H1 (cell line): ENCODE data around the gene PTCSC3. TPM values are rescaled to one million over a fixed set of nuclear protein-coding genes. Genes with fewer than 3 reads are reported as not detected.

Experiments
- CTCF ChIA-PET: fragments of 300-600 bp; sonication (Branson Sonifier 250); formaldehyde crosslinking; loops from one replicate; lab custom pipeline; 2021; ENCODE audit not compliant: partially characterized antibody; lab: Charles Lee
- POLR2A ChIA-PET: fragments of 300-600 bp; sonication (Branson Sonifier 250); formaldehyde crosslinking; loops from one replicate; lab custom pipeline; 2021; ENCODE audit warnings: inconsistent platforms; ENCODE audit not compliant: partially characterized antibody; lab: Charles Lee
- DNase-seq, 2 experiments: peaks; one replicate each; pipeline versions ENCODE4 v3.0.0 to v3.0.0-alpha.2; 2010 to 2022; ENCODE audit warnings: low spot score in 2 of 2, low read depth in 1 of 2, mixed read lengths in 1 of 2
- FAIRE-seq: peaks from 2 replicates; lab custom pipeline; 2011; peaks lifted over from hg19 to GRCh38; lab: Jason Lieb, UNC
- H2AFZ ChIP-seq: 2 replicates; pipeline ENCODE4 v1.8.1; 2012; ENCODE audit warnings: low read length, inconsistent platforms
- H2AK5ac ChIP-seq: 2 replicates; pipeline ENCODE4 v1.6.1; 2013; ENCODE audit warnings: low read depth, low read length
- H2BK120ac ChIP-seq: replicated peaks from 2 replicates; pipeline ENCODE3; 2013; ENCODE audit warnings: low read depth, low read length, inconsistent platforms
- H2BK12ac ChIP-seq: 2 replicates; pipeline ENCODE4 v1.6.1; 2013; ENCODE audit warnings: low read depth, low read length
- H2BK15ac ChIP-seq: 2 replicates; pipeline ENCODE4 v1.6.1; 2013; ENCODE audit warnings: low read length
- H2BK20ac ChIP-seq: 2 replicates; pipeline ENCODE4 v1.6.1; 2013; ENCODE audit warnings: low read length
- H2BK5ac ChIP-seq: 2 replicates; pipeline ENCODE4 v1.6.1; 2013; ENCODE audit warnings: low read depth, low read length
- H3K14ac ChIP-seq: 2 replicates; pipeline ENCODE4 v1.6.1; 2013; ENCODE audit warnings: inconsistent platforms; ENCODE audit not compliant: insufficient read length
- H3K18ac ChIP-seq: 2 replicates; pipeline ENCODE4 v1.6.1; 2013; ENCODE audit warnings: low read length; ENCODE audit errors: extremely low read depth
- H3K23ac ChIP-seq: 2 replicates; pipeline ENCODE4 v1.6.1; 2013; ENCODE audit warnings: inconsistent platforms; ENCODE audit not compliant: insufficient read length
- H3K23me2 ChIP-seq: 2 replicates; pipeline ENCODE4 v1.6.1; 2013; ENCODE audit warnings: low read depth, low read length
- H3K27ac ChIP-seq: 2 replicates; pipeline ENCODE4 v1.6.1; 2011; ENCODE audit warnings: low read depth, low read length, inconsistent platforms
- H3K27me3 ChIP-seq, 4 experiments: replicated peaks in 1 of 4; 1 replicate in 1 of 4; 2 replicates in 3 of 4; pipeline versions ENCODE4 v1.6.1 to v1.8.1; 2011 to 2013; ENCODE audit warnings: low read length in 3 of 4, mild to moderate bottlenecking in 3 of 4, inconsistent platforms in 2 of 4, mixed read lengths in 2 of 4, moderate library complexity in 1 of 4; ENCODE audit not compliant: control insufficient read depth in 3 of 4, insufficient read depth in 3 of 4; ENCODE audit errors: extremely low read depth in 1 of 4
- H3K36me3 ChIP-seq, 4 experiments: 2 replicates each; pipeline versions ENCODE4 v1.6.1 to v1.8.1; 2011 to 2013; ENCODE audit warnings: mild to moderate bottlenecking in 4 of 4, low read length in 3 of 4, moderate library complexity in 2 of 4, control low read depth in 1 of 4, inconsistent platforms in 1 of 4; ENCODE audit not compliant: insufficient read depth in 4 of 4, control insufficient read depth in 2 of 4
- H3K4ac ChIP-seq: replicated peaks from 2 replicates; pipeline ENCODE3; 2013; ENCODE audit warnings: low read length, low read depth, mixed read lengths, inconsistent platforms; ENCODE audit not compliant: insufficient read length
- H3K4me1 ChIP-seq, 4 experiments: replicated peaks in 1 of 4; 1 replicate in 1 of 4; 2 replicates in 3 of 4; pipeline versions ENCODE4 v1.6.1 to v1.8.1; 2011 to 2013; ENCODE audit warnings: low read length in 3 of 4, inconsistent platforms in 2 of 4, mixed read lengths in 1 of 4; ENCODE audit not compliant: insufficient read depth in 4 of 4, control insufficient read depth in 3 of 4
- H3K4me2 ChIP-seq, 2 experiments: 2 replicates each; pipeline versions ENCODE4 v1.6.1 to v1.8.1; 2011 to 2013; ENCODE audit warnings: low read depth in 2 of 2, low read length in 2 of 2, control low read depth in 1 of 2, inconsistent platforms in 1 of 2, mild to moderate bottlenecking in 1 of 2; ENCODE audit not compliant: insufficient read depth in 1 of 2
- H3K4me3 ChIP-seq, 4 experiments: fragments of 200-600, 300-600 bp in 1 of 4; sonication (generic), shearing (Covaris generic), sonication (Bioruptor Twin) in 1 of 4; 2 replicates each; pipeline versions ENCODE4 v1.5.1 to v1.8.1; 2011 to 2016; ENCODE audit warnings: low read length in 4 of 4, low read depth in 3 of 4, control low read depth in 2 of 4, inconsistent platforms in 2 of 4, mild to moderate bottlenecking in 2 of 4, mixed read lengths in 1 of 4, moderate library complexity in 1 of 4; ENCODE audit not compliant: insufficient read depth in 2 of 4; ENCODE audit errors: extremely low read depth in 1 of 4
- H3K56ac ChIP-seq: replicated peaks from 2 replicates; pipeline ENCODE3; 2013; ENCODE audit warnings: low read depth, mild to moderate bottlenecking, mixed read lengths, low read length, inconsistent platforms; ENCODE audit not compliant: insufficient read length
- H3K79me1 ChIP-seq: 2 replicates; pipeline ENCODE4 v1.6.1; 2013; ENCODE audit warnings: low read depth, low read length, control low read depth
- H3K79me2 ChIP-seq, 2 experiments: 2 replicates each; pipeline versions ENCODE4 v1.6.1 to v1.8.1; 2012 to 2013; ENCODE audit warnings: low read length in 2 of 2, mild to moderate bottlenecking in 2 of 2, inconsistent platforms in 1 of 2; ENCODE audit not compliant: insufficient read depth in 2 of 2, control insufficient read depth in 1 of 2
- H3K9ac ChIP-seq, 4 experiments: replicated peaks in 1 of 4; 1 replicate in 1 of 4; 2 replicates in 3 of 4; pipeline versions ENCODE4 v1.6.1 to v1.8.1; 2011 to 2013; ENCODE audit warnings: low read depth in 3 of 4, low read length in 3 of 4, control low read depth in 2 of 4, mild to moderate bottlenecking in 2 of 4, moderate library complexity in 2 of 4, inconsistent platforms in 1 of 4; ENCODE audit errors: extremely low read depth in 1 of 4
- H3K9me3 ChIP-seq, 2 experiments: 2 replicates each; pipeline versions ENCODE4 v1.6.1 to v1.8.1; 2012 to 2013; ENCODE audit warnings: mild to moderate bottlenecking in 2 of 2, moderate library complexity in 2 of 2, control low read depth in 1 of 2, inconsistent platforms in 1 of 2, low read depth in 1 of 2, low read length in 1 of 2, mixed read lengths in 1 of 2; ENCODE audit not compliant: insufficient read depth in 2 of 2
- H4K20me1 ChIP-seq, 2 experiments: replicated peaks in 1 of 2; 2 replicates each; pipeline versions ENCODE3 to v1.8.1; 2011 to 2013; ENCODE audit warnings: inconsistent platforms in 2 of 2, low read length in 2 of 2, mild to moderate bottlenecking in 1 of 2; ENCODE audit not compliant: insufficient read depth in 2 of 2, control insufficient read depth in 1 of 2
- H4K5ac ChIP-seq: 2 replicates; pipeline ENCODE4 v1.6.1; 2013; ENCODE audit warnings: low read length, low read depth, mixed read lengths, inconsistent platforms; ENCODE audit not compliant: insufficient read length
- H4K8ac ChIP-seq: 2 replicates; pipeline ENCODE4 v1.8.0; 2013; ENCODE audit warnings: mild to moderate bottlenecking, moderate library complexity, low read length, inconsistent platforms; ENCODE audit not compliant: insufficient read depth; ENCODE audit errors: extremely low read depth
- H4K91ac ChIP-seq: replicated peaks from 2 replicates; pipeline ENCODE3; 2013; ENCODE audit warnings: low read length, mixed read lengths, inconsistent platforms; ENCODE audit not compliant: insufficient read length
- BRCA1 ChIP-seq: IDR thresholded peaks from 2 replicates; pipeline ENCODE4 v1.6.1; 2012; ENCODE audit warnings: low read depth, low read length, improper control_type of control experiment
- CBX5 ChIP-seq: fragments of 300-800, 300-1000 bp; sonication (generic); IDR thresholded peaks from 2 replicates; pipeline ENCODE4 v1.7.1; 2016; ENCODE audit warnings: antibody characterized with exemption, low read length, low read depth
- CHD1 ChIP-seq: IDR thresholded peaks from 2 replicates; pipeline ENCODE4 v1.6.1; 2012; ENCODE audit warnings: low read depth, low read length, improper control_type of control experiment
- CHD2 ChIP-seq: IDR thresholded peaks from 2 replicates; pipeline ENCODE4 v1.6.1; 2012; ENCODE audit warnings: low read length, improper control_type of control experiment
- EZH2 ChIP-seq: fragments of 200-600 bp; sonication (generic); IDR thresholded peaks from 2 replicates; pipeline ENCODE4 v1.7.1; 2012; ENCODE audit warnings: low read depth, mild to moderate bottlenecking, moderate library complexity, low read length, inconsistent platforms; ENCODE audit not compliant: severe bottlenecking
- FOSL1 ChIP-seq: IDR thresholded peaks from 2 replicates; pipeline ENCODE4 v1.6.1; 2011; ENCODE audit warnings: mild to moderate bottlenecking, low read depth, low read length, moderate library complexity; ENCODE audit not compliant: insufficient read depth
- GABPA ChIP-seq: IDR thresholded peaks from 2 replicates; pipeline ENCODE4 v1.6.1; 2011; ENCODE audit warnings: mild to moderate bottlenecking, low read length, moderate library complexity, borderline replicate concordance; ENCODE audit not compliant: insufficient read depth
- JUN ChIP-seq: IDR thresholded peaks from 2 replicates; pipeline ENCODE4 v1.6.1; 2011; ENCODE audit warnings: low read depth, mild to moderate bottlenecking, improper control_type of control experiment, low read length
- KDM4A ChIP-seq: IDR thresholded peaks from one replicate; pipeline ENCODE4 v1.7.1; 2012; ENCODE audit warnings: low read depth, mild to moderate bottlenecking, moderate library complexity, low read length, inconsistent platforms; ENCODE audit not compliant: severe bottlenecking
- NRF1 ChIP-seq: IDR thresholded peaks from 2 replicates; pipeline ENCODE4 v1.6.1; 2011; ENCODE audit warnings: mild to moderate bottlenecking, low read depth, low read length, improper control_type of control experiment
- POLR2A ChIP-seq, 2 experiments: IDR thresholded peaks; 1 replicate in 1 of 2; 2 replicates in 1 of 2; pipeline ENCODE4 v1.6.1; 2011; ENCODE audit warnings: low read depth in 2 of 2, low read length in 2 of 2, mild to moderate bottlenecking in 2 of 2; ENCODE audit errors: control extremely low read depth in 1 of 2
- POU5F1 ChIP-seq: IDR thresholded peaks from 2 replicates; pipeline ENCODE4 v1.6.1; 2011; ENCODE audit warnings: low read depth, mild to moderate bottlenecking, low read length, moderate library complexity
- RBBP5 ChIP-seq: IDR thresholded peaks from 2 replicates; pipeline ENCODE4 v1.7.1; 2012; ENCODE audit warnings: low read depth, mild to moderate bottlenecking, inconsistent platforms, low read length, moderate library complexity, borderline replicate concordance
- RFX5 ChIP-seq: IDR thresholded peaks from 2 replicates; pipeline ENCODE4 v1.6.1; 2011; ENCODE audit warnings: low read depth, low read length, improper control_type of control experiment, borderline replicate concordance
- TCF12 ChIP-seq: IDR thresholded peaks from 2 replicates; pipeline ENCODE4 v1.6.1; 2011; ENCODE audit warnings: low read depth, mild to moderate bottlenecking, low read length
- TEAD4 ChIP-seq: IDR thresholded peaks from 2 replicates; pipeline ENCODE4 v1.6.1; 2012; ENCODE audit warnings: low read depth, low read length, inconsistent platforms, mixed read lengths
- YY1 ChIP-seq: IDR thresholded peaks from 2 replicates; pipeline ENCODE4 v1.6.1; 2011; ENCODE audit warnings: low read depth, mild to moderate bottlenecking, low read length
- WGBS, 2 experiments: shearing (Covaris generic) in 1 of 2; methylation state at CpG; one replicate each; pipeline versions ENCODE4 v1.1.6 to v1.1.7; 2013 to 2015; ENCODE audit warnings: low lambda C conversion rate in 2 of 2, mixed read lengths in 2 of 2, inconsistent platforms in 1 of 2, low coverage in 1 of 2, missing lambda C conversion rate in 1 of 2; ENCODE audit not compliant: insufficient replicate concordance in 2 of 2, insufficient coverage in 1 of 2, insufficient read length in 1 of 2; ENCODE audit errors: extremely low coverage in 1 of 2, missing lambda C conversion rate in 1 of 2; 5-methylcytosine and 5-hydroxymethylcytosine counted together
- polyA plus RNA-seq, 7 experiments: library from polyadenylated mRNA; depleted of rRNA in 3 of 7; stranded (reverse) in 5 of 7; unstranded in 2 of 7; fragments of >200 nt in 5 of 7; fragments of 200-250 nt in 2 of 7; gene quantifications; 1 replicate in 5 of 7; 2 replicates in 1 of 7; 4 replicates in 1 of 7; pipeline versions ENCODE4 v1.2.1 to v1.2.3, GENCODE V29; 2011 to 2013; ENCODE audit warnings: missing spikeins in 2 of 7, mixed read lengths in 2 of 7
- total RNA-seq: library from RNA; stranded (reverse); fragmentation: NEBNext Ultra II Directional; extraction: Animal tissue kit (Norgen Biotek cat#: 25700); gene quantifications from 2 replicates; pipeline ENCODE4 v1.2.1, GENCODE V29; 2021

PTCSC3 gene
- total and polyA plus RNA-seq, 2 of the 8 experiments (the other 6 are each of a cell fraction or from before 2014, with no cell fraction given), result not detected

- no peak overlapping the region for H2BK5ac ChIP-seq
- no peak overlapping the region for H3K56ac ChIP-seq
- no peak overlapping the region for H3K4me2 ChIP-seq
- H3K27ac ChIP-seq, result no peak overlapping the region
- H3K9me3 ChIP-seq, result peaks cover 7 to 17% of the 10 kb centered on the region in 2 experiments
- H3K4me3 ChIP-seq, result no peak overlapping the region
- no peak overlapping the region for H4K8ac ChIP-seq
- H3K36me3 ChIP-seq, result no peaks in the 10 kb centered on the region
- DNase-seq, result no peak
- H2BK20ac ChIP-seq, result no peak overlapping the region
- no peak overlapping the region for H2BK12ac ChIP-seq
- H3K79me1 ChIP-seq, result no peaks in the 10 kb centered on the region
- no peaks in the 10 kb centered on the region for H3K27me3 ChIP-seq
- CTCF ChIA-PET, result interaction anchor here (1.3 kb wide), 1 partner anchor 114 kb away, joined by 4 read pairs; no protein-coding TSS in a partner anchor
- no peak overlapping the region for H2BK15ac ChIP-seq
- no peak overlapping the region for H2AK5ac ChIP-seq
- no peaks in the 10 kb centered on the region for H4K20me1 ChIP-seq
- 88% methylated on average over 3 of the region's 3 CpGs; no CpG with 5 or more reads in 1 of the 2 experiments for WGBS, 2 experiments
- H4K5ac ChIP-seq, result no peak overlapping the region
- FAIRE-seq, result no peak
- POLR2A ChIA-PET, result no interaction called here
- H3K23ac ChIP-seq, result no peak overlapping the region
- H4K91ac ChIP-seq, result no peak overlapping the region
- H2AFZ ChIP-seq, result no peak overlapping the region
- H3K79me2 ChIP-seq, result no peaks in the 10 kb centered on the region
- no peaks in the 10 kb centered on the region for H3K23me2 ChIP-seq
- no peak overlapping the region for H2BK120ac ChIP-seq
- H3K14ac ChIP-seq, result no peak overlapping the region
- no peaks in the 10 kb centered on the region for H3K4me1 ChIP-seq
- no peak overlapping the region for H3K18ac ChIP-seq
- no peak overlapping the region for H3K4ac ChIP-seq
- H3K9ac ChIP-seq, result no peak overlapping the region
- TF ChIP-seq TCF12 (no peak), CHD2 (no peak), TEAD4 (no peak), POU5F1 (no peak), BRCA1 (no peak), CHD1 (no peak), RBBP5 (no peak), POLR2A (IDR thresholded peaks at IDR 0.05; ENCODE audit: control extremely low read depth in 1 of 2, low read depth in 2 of 2, low read length in 2 of 2) (no peak), EZH2 (no peak), KDM4A (no peak), YY1 (no peak), GABPA (no peak), RFX5 (no peak), JUN (no peak), FOSL1 (no peak), NRF1 (no peak), CBX5 (no peak)
Measured at GRCh38 chr14:36183402-36183801, 6.9 kb upstream of the PTCSC3 start.
